NCI-H748 (cell line): ENCODE data around the gene S100A7A.
"Not testable (repeated sequence)": the region's sequence is repeated elsewhere in the genome, so short reads cannot be mapped to it uniquely, and the experiment has no call there.

Experiments used
- DNase-seq: peaks from one replicate; lab custom pipeline; 2025; ENCODE audit not compliant: unreplicated experiment; lab: John Stamatoyannopoulos, UW

S100A7A gene

GRCh38 chr1:153456396-153456795 is 40.1 kb downstream of the S100A7A start:
- DNase-seq: no peak

- DNase-seq: no peak
These were observed 43.3 kb downstream of the S100A7A start for GRCh38 chr1:153459655-153460054.

GRCh38 chr1:153460551-153460950 is 44.2 kb downstream of the S100A7A start, which contains the start of gene S100A7:
S100A7 (minus strand) TSS chr1:153460651; CDS start chr1:153459013, 1,638 bp downstream.
- DNase-seq: no peak

GRCh38 chr1:153462741-153463140 is 46.4 kb downstream of the S100A7A start:
- DNase-seq: not testable (repeated sequence)

- DNase-seq: peak; percentile 8
These were observed 49.7 kb downstream of the S100A7A start for GRCh38 chr1:153465811-153466636.

- no peak for DNase-seq
These were observed 50.6 kb downstream of the S100A7A start for GRCh38 chr1:153466908-153467307.

GRCh38 chr1:153470707-153471106 is 54.4 kb downstream of the S100A7A start:
- no peak for DNase-seq
